BE2C (cell line): ENCODE results near the gene TRAF2.
A peak's percentile ranks its signal among the peaks of the same experiment; 100 is the strongest.

Experiments
- DNase-seq: peaks from one replicate; pipeline ENCODE4 v3.0.0-alpha.2; 2020
- H3K27me3 ChIP-seq: fragments of 250-450 bp; sonication (Bioruptor Pico); 2 replicates; pipeline ENCODE4 v1.5.1; 2020; ENCODE audit warnings: mild to moderate bottlenecking
- H3K36me3 ChIP-seq: fragments of 250-450 bp; sonication (Bioruptor Pico); 2 replicates; pipeline ENCODE4 v1.5.1; 2020; ENCODE audit warnings: mild to moderate bottlenecking
- H3K4me1 ChIP-seq: fragments of 250-450 bp; sonication (Bioruptor Pico); 2 replicates; pipeline ENCODE4 v1.5.1; 2020
- H3K4me3 ChIP-seq: 2 replicates; pipeline ENCODE4 v1.5.1; 2011; ENCODE audit warnings: low read depth, low read length
- H3K9me3 ChIP-seq: fragments of 250-450 bp; sonication (Bioruptor Pico); 2 replicates; pipeline ENCODE4 v1.5.1; 2020
- TF ChIP-seq, protein P1 (sequence below): IDR thresholded peaks from 2 replicates; pipeline ENCODE4 v1.5.1; 2012; ENCODE audit warnings: mild to moderate bottlenecking, low read depth, low read length

The TRAF2 gene

DNA sequence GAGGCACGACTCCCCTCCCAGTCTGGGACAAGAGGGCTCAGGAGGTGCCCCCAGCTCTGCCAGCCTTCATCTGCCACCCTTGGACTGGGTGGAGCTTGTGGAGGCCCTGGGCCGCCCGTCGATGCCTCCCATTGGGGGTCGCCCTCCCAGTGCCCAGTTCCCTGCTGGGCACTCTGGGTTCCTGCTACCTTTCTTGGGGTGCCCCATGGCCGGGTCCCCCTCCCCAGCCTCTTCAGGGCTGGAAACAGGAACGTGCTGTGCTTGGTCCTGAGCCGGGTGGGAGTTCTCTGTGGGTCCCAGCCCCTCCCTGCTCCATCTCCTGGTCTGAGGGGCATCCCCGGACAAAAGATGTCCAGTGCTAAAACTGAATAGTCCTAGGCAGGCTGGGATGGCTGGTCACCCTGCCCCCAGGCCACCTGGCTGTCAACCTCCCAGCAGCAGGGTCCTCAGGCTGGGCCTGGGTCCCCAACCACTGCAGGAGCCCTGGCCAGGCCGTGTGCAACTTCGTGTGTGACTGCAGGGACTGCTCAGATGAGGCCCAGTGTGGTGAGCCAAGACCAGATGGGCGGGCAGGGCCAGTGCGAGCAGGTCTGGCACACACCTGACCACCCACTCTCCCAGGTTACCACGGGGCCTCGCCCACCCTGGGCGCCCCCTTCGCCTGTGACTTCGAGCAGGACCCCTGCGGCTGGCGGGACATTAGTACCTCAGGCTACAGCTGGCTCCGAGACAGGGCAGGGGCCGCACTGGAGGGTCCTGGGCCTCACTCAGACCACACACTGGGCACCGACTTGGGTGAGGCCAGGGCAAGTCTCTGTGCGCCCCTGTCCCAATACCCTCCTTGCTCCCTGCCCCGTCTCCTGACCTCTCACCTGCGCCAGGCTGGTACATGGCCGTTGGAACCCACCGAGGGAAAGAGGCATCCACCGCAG, 33.4 kb upstream of the TRAF2 start:
- no peaks in the 10 kb centered on the region for H3K9me3 ChIP-seq
- H3K36me3 ChIP-seq, result peaks cover 21% of the 10 kb centered on the region
- peak; percentile 13 for DNase-seq
- H3K27me3 ChIP-seq, result no peaks in the 10 kb centered on the region
- no peak overlapping the region for H3K4me3 ChIP-seq
- peaks cover 10% of the 10 kb centered on the region for H3K4me1 ChIP-seq
- TF ChIP-seq, protein P1, sequence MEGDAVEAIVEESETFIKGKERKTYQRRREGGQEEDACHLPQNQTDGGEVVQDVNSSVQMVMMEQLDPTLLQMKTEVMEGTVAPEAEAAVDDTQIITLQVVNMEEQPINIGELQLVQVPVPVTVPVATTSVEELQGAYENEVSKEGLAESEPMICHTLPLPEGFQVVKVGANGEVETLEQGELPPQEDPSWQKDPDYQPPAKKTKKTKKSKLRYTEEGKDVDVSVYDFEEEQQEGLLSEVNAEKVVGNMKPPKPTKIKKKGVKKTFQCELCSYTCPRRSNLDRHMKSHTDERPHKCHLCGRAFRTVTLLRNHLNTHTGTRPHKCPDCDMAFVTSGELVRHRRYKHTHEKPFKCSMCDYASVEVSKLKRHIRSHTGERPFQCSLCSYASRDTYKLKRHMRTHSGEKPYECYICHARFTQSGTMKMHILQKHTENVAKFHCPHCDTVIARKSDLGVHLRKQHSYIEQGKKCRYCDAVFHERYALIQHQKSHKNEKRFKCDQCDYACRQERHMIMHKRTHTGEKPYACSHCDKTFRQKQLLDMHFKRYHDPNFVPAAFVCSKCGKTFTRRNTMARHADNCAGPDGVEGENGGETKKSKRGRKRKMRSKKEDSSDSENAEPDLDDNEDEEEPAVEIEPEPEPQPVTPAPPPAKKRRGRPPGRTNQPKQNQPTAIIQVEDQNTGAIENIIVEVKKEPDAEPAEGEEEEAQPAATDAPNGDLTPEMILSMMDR, result no peak

DNA sequence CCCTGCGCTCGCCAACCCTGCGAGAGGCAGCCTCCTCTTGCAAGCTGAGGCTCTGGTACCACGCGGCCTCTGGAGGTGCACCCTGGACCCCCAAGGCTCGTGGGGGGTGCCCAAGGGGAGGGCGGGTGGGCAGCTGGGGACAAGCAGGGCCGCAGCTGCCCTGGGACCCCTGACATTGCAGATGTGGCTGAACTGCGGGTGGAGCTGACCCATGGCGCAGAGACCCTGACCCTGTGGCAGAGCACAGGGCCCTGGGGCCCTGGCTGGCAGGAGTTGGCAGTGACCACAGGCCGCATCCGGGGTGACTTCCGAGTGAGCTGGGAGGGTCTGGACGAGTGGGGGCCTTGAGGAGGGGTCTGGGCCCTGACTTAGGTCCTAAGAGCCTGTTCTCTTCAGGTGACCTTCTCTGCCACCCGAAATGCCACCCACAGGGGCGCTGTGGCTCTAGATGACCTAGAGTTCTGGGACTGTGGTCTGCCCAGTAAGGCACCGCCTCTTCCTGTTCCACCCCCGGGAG, 32.7 kb upstream of the TRAF2 start:
- TF ChIP-seq, protein P1, result no peak
- no peaks in the 10 kb centered on the region for H3K27me3 ChIP-seq
- no peak overlapping the region for H3K4me3 ChIP-seq
- no peak for DNase-seq
- H3K4me1 ChIP-seq, result peaks cover 14% of the 10 kb centered on the region
- H3K36me3 ChIP-seq, result peaks cover 25% of the 10 kb centered on the region
- H3K9me3 ChIP-seq, result no peaks in the 10 kb centered on the region

DNA sequence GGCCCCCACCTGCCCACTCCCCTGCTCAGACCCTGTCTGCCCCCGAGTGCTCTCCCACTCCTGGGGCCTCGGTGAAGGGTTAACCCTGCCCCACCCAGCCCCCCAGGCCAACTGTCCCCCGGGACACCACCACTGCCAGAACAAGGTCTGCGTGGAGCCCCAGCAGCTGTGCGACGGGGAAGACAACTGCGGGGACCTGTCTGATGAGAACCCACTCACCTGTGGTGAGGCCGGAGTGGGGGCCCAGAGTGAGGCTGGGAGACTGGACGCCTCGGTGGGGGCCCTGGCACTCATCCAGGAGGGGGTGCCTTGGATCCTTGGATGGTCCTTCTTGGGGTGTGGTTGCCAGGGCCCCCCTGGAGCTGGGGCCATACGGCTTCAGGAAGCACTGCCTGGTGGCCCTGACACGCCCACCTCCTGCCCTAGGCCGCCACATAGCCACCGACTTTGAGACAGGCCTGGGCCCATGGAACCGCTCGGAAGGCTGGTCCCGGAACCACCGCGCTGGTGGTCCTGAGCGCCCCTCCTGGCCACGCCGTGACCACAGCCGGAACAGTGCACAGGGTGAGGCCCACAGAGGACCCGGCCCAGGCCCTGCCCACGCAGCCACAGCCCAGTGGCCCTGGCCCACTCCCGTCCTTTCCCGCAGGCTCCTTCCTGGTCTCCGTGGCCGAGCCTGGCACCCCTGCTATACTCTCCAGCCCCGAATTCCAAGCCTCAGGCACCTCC, 32.0 kb upstream of the TRAF2 start:
- DNase-seq, result peak; percentile 17
- H3K27me3 ChIP-seq, result no peaks in the 10 kb centered on the region
- no peaks in the 10 kb centered on the region for H3K9me3 ChIP-seq
- TF ChIP-seq, protein P1, result no peak
- H3K4me3 ChIP-seq, result no peak overlapping the region
- peaks cover 25% of the 10 kb centered on the region for H3K36me3 ChIP-seq
- peaks cover 20% of the 10 kb centered on the region for H3K4me1 ChIP-seq

DNA sequence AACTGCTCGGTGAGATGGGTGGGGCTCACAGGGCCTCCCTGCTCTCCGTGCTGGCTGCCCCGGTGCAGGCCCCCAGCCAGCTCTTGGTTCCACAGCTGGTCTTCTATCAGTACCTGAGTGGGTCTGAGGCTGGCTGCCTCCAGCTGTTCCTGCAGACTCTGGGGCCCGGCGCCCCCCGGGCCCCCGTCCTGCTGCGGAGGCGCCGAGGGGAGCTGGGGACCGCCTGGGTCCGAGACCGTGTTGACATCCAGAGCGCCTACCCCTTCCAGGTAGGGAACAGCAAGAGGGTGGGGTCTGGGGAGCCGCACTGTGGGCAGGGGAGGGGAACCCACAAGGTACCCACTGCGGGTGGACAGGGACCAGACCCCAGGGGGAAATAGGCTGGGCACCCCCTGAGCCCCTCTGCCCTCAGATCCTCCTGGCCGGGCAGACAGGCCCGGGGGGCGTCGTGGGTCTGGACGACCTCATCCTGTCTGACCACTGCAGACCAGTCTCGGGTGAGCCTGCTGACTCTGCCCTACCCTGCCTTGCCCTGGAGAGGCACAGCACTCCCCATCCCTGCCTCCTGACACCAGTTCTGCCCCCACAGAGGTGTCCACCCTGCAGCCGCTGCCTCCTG, 31.4 kb upstream of the TRAF2 start:
- Histone ChIP-seq H3K27me3 (no peaks in the 10 kb centered on the region), H3K4me1 (peaks cover 24% of the 10 kb centered on the region), H3K9me3 (no peaks in the 10 kb centered on the region), H3K36me3 (peaks cover 25% of the 10 kb centered on the region), H3K4me3 (no peak overlapping the region)
- DNase-seq, result peak; percentile 17
- TF ChIP-seq, protein P1, result no peak

DNA sequence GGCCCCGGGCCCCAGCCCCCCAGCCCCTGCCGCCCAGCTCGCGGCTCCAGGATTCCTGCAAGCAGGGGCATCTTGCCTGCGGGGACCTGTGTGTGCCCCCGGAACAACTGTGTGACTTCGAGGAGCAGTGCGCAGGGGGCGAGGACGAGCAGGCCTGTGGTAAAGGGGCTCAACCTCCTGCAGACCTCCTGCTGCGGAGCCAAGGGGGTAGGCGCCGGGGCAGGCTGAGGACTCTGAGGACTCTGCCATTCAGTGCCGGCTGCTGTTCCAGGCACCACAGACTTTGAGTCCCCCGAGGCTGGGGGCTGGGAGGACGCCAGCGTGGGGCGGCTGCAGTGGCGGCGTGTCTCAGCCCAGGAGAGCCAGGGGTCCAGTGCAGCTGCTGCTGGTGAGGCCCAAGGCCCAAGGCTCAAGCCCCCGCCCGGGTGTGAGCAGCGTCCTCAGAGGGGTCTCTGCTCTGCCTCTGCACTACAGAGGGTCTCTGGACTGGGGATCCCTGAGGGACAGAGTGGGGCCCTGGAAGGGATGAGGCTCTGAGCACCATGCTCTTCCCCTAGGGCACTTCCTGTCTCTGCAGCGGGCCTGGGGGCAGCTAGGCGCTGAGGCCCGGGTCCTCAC, 30.7 kb upstream of the TRAF2 start:
- TF ChIP-seq, protein P1, result no peak
- Histone ChIP-seq H3K4me3 (no peak overlapping the region), H3K27me3 (no peaks in the 10 kb centered on the region), H3K4me1 (peaks cover 24% of the 10 kb centered on the region), H3K9me3 (no peaks in the 10 kb centered on the region), H3K36me3 (peaks cover 26% of the 10 kb centered on the region)
- DNase-seq, result peak; percentile 66
